K562 (cell line): ENCODE measurements around the gene ATP5PD. TPM values are rescaled to one million over a fixed set of nuclear protein-coding genes. Genes with fewer than 3 reads are reported as not detected.

ENCODE experiments used
- ATAC-seq: fragments of 200-7000 bp; cut with Tn5 transposase; 3 replicates; pipeline ENCODE4 v1.9.1; 2020; ENCODE audit warnings: moderate library complexity
- BruUV-seq: library from RNA; stranded (reverse); fragments of 400-500 nt; replicated peaks from 2 replicates; lab custom pipeline; 2021; lab: Mats Ljungman, UMichigan
- CTCF ChIA-PET: fragments of 300-600 bp; formaldehyde crosslinking; extraction: SDS; loops from one replicate; lab custom pipeline; 2021; ENCODE audit warnings: low intra/inter-chr PET ratio; lab: Yijun Ruan, JAX
- POLR2A ChIA-PET: fragments of 300-600, 350-650 bp; sonication (Branson Sonifier 250); formaldehyde crosslinking; extraction: SDS; loops from one replicate; lab custom pipeline; 2021; ENCODE audit warnings: antibody characterized with exemption, inconsistent platforms; lab: Yijun Ruan, JAX
- DNase-seq, 4 experiments: peaks; one replicate each; pipeline versions ENCODE4 v3.0.0 to v3.0.0-alpha.2; 2011 to 2018; ENCODE audit warnings: low spot score in 3 of 4, mixed read lengths in 3 of 4; ENCODE audit errors: extremely low read depth in 1 of 4
- FAIRE-seq: peaks from 2 replicates; lab custom pipeline; 2011; peaks lifted over from hg19 to GRCh38; lab: Jason Lieb, UNC
- H2AFZ ChIP-seq: 2 replicates; pipeline ENCODE4 v1.6.0; 2011; ENCODE audit warnings: low read depth, low read length, control low read depth, inconsistent platforms
- H3K27ac ChIP-seq: fragments of 200-600 bp; 3 replicates; pipeline ENCODE4 v1.8.0; 2011; ENCODE audit warnings: low read depth, mild to moderate bottlenecking, control low read depth, inconsistent platforms, low read length, moderate library complexity, mixed read lengths; ENCODE audit errors: extremely low read depth
- H3K27me3 ChIP-seq, 2 experiments: fragments of 300-600 bp in 1 of 2; 2 replicates in 1 of 2; 3 replicates in 1 of 2; pipeline versions ENCODE4 v1.6.0 to v1.8.0; 2011; ENCODE audit warnings: inconsistent platforms in 2 of 2, low read length in 2 of 2, mild to moderate bottlenecking in 1 of 2, mixed read lengths in 1 of 2, moderate library complexity in 1 of 2; ENCODE audit not compliant: control insufficient read depth in 2 of 2, insufficient read depth in 2 of 2
- H3K36me3 ChIP-seq: fragments of 300-600 bp; 3 replicates; pipeline ENCODE4 v1.8.0; 2011; ENCODE audit warnings: mild to moderate bottlenecking, low read length, inconsistent platforms; ENCODE audit not compliant: control insufficient read depth, insufficient read depth
- H3K4me1 ChIP-seq, 2 experiments: fragments of 200-600 bp in 1 of 2; replicated peaks in 1 of 2; 2 replicates in 1 of 2; 3 replicates in 1 of 2; pipeline versions ENCODE4 v1.5.1 to v1.8.0; 2011; ENCODE audit warnings: inconsistent platforms in 2 of 2, low read length in 2 of 2, mild to moderate bottlenecking in 1 of 2, mixed read lengths in 1 of 2, moderate library complexity in 1 of 2; ENCODE audit not compliant: control insufficient read depth in 2 of 2, insufficient read depth in 2 of 2
- H3K4me2 ChIP-seq: 2 replicates; pipeline ENCODE4 v1.6.1; 2011; ENCODE audit warnings: low read length, control low read depth, inconsistent platforms, mixed read lengths; ENCODE audit not compliant: insufficient read depth
- H3K4me3 ChIP-seq: fragments of 200-600 bp; sonication (generic), shearing (Covaris generic); 2 replicates; pipeline ENCODE4 v1.5.1; 2016; ENCODE audit warnings: control low read depth, inconsistent platforms
- H3K79me2 ChIP-seq: fragments of 200-600 bp; 3 replicates; pipeline ENCODE4 v1.8.0; 2011; ENCODE audit warnings: low read length, inconsistent platforms; ENCODE audit not compliant: control insufficient read depth, insufficient read depth
- H3K9ac ChIP-seq, 2 experiments: 2 replicates each; pipeline versions ENCODE4 v1.6.0 to v1.6.1; 2011; ENCODE audit warnings: low read depth in 2 of 2, low read length in 2 of 2, control low read depth in 1 of 2, inconsistent platforms in 1 of 2, mild to moderate bottlenecking in 1 of 2, mixed read lengths in 1 of 2; ENCODE audit not compliant: insufficient read depth in 1 of 2
- H3K9me1 ChIP-seq: one replicate; pipeline ENCODE4 v1.6.0; 2011; ENCODE audit warnings: inconsistent platforms, mild to moderate bottlenecking, low read length, moderate library complexity; ENCODE audit not compliant: control insufficient read depth, insufficient read depth
- H3K9me3 ChIP-seq: replicated peaks from 2 replicates; pipeline ENCODE4 v1.5.1; 2011; ENCODE audit warnings: low read depth, low read length, inconsistent platforms; ENCODE audit not compliant: control insufficient read depth, insufficient read depth
- H4K20me1 ChIP-seq: replicated peaks from 2 replicates; pipeline ENCODE4 v1.6.1; 2011; ENCODE audit warnings: low read length, inconsistent platforms, mixed read lengths; ENCODE audit not compliant: control insufficient read depth, insufficient read depth
- CBFA2T3 ChIP-seq: fragments of 450-650 bp; IDR thresholded peaks from 2 replicates; pipeline ENCODE4 v1.6.1; 2017
- CEBPB ChIP-seq: fragments of 450-650 bp; IDR thresholded peaks from 2 replicates; pipeline ENCODE4 v1.6.1; 2016; ENCODE audit warnings: missing genetic modification characterization, missing compliant biosample characterization
- CEBPG ChIP-seq, 3 experiments: fragments of 200-800 bp in 1 of 3; sonication (Bioruptor generic) in 1 of 3; sonication (generic) in 1 of 3; formaldehyde crosslinking in 1 of 3; IDR thresholded peaks in 2 of 3; conservative IDR thresholded peaks in 1 of 3; 2 replicates each; pipeline versions ENCODE4 v1.6.1 to v1.8.0; 2016 to 2022; ENCODE audit warnings: missing compliant biosample characterization in 2 of 3, missing genetic modification characterization in 2 of 3, mild to moderate bottlenecking in 1 of 3, missing genetic modification reagents in 1 of 3
- NR2C2 ChIP-seq, 2 experiments: fragments of 200-800 bp in 1 of 2; sonication (Bioruptor generic) in 1 of 2; sonication (generic) in 1 of 2; formaldehyde crosslinking in 1 of 2; IDR thresholded peaks; 2 replicates each; pipeline versions ENCODE4 v1.6.1 to v1.8.0; 2016 to 2022; ENCODE audit warnings: mild to moderate bottlenecking in 1 of 2, missing compliant biosample characterization in 1 of 2, missing genetic modification characterization in 1 of 2, missing genetic modification reagents in 1 of 2
- POLR3G ChIP-seq: IDR thresholded peaks from 2 replicates; pipeline ENCODE4 v1.6.1; 2011; ENCODE audit not compliant: insufficient read length, insufficient replicate concordance; ENCODE audit errors: extremely low read depth
- USF1 ChIP-seq: sonication (generic); formaldehyde crosslinking; IDR thresholded peaks from 2 replicates; pipeline ENCODE4 v1.9.0; 2022; ENCODE audit warnings: mild to moderate bottlenecking, missing genetic modification reagents
- ZNF197 ChIP-seq: fragments of 200-800 bp; sonication (Bioruptor generic); IDR thresholded peaks from 2 replicates; pipeline ENCODE4 v1.6.1; 2016; ENCODE audit warnings: low read depth, missing genetic modification characterization, missing compliant biosample characterization
- ZNF41 ChIP-seq: fragments of 250-450 bp; sonication (Bioruptor Pico); conservative IDR thresholded peaks from 2 replicates; pipeline ENCODE4 v1.4.0; 2020; ENCODE audit warnings: mild to moderate bottlenecking
- WGBS: fragments of 100-300 bp; shearing (Covaris generic); methylation state at CpG from one replicate; pipeline ENCODE4 v1.1.6; 2016; ENCODE audit warnings: low coverage, mixed read lengths; ENCODE audit not compliant: insufficient coverage; ENCODE audit errors: missing lambda C conversion rate; 5-methylcytosine and 5-hydroxymethylcytosine counted together
- in situ Hi-C: fragments of 300-500 bp; cut with MboI; formaldehyde crosslinking; loops from 4 replicates; pipeline ENCODE4 v1.15.0; 2018; ENCODE audit warnings: inconsistent platforms, mixed read lengths
- intact Hi-C: fragments of 100-400 bp; cut with micrococcal nuclease; formaldehyde crosslinking; loops from 2 replicates; pipeline ENCODE4 v1.14.2; 2022
- polyA plus RNA-seq, 8 experiments: library from polyadenylated mRNA; depleted of rRNA in 4 of 8; stranded (reverse) in 5 of 8; unstranded in 3 of 8; fragments of >200 nt; fragmentation: Nextera tagmentation in 2 of 8; fragmentation: Illumina TruSeq in 1 of 8; extraction: Ambion mirVana in 2 of 8; extraction: Trizol in 1 of 8; gene quantifications; 2 replicates each; pipeline versions ENCODE4 v1.2.1 to v1.2.3, GENCODE V29; 2011 to 2014; ENCODE audit warnings: inconsistent platforms in 1 of 8, missing spikeins in 1 of 8
- total RNA-seq, 7 experiments: library from RNA; depleted of rRNA in 6 of 7; stranded (reverse); fragments of >200 nt in 6 of 7; fragmentation: Illumina TruSeq in 2 of 7; extraction: Trizol in 2 of 7; gene quantifications; 2 replicates each; pipeline versions ENCODE4 v1.2.1 to v1.2.3, GENCODE V29; 2011 to 2021; ENCODE audit warnings: low replicate concordance in 1 of 7
- TF ChIP-seq, protein P1 (sequence below), 2 experiments: fragments of 150-350 bp in 1 of 2; IDR thresholded peaks; 2 replicates each; pipeline ENCODE4 v1.6.1; 2012 to 2016; ENCODE audit warnings: low read depth in 2 of 2, low read length in 2 of 2, mild to moderate bottlenecking in 1 of 2, moderate library complexity in 1 of 2

ATP5PD gene
- total and polyA plus RNA-seq, 9 of the 15 experiments (the other 6 are each of a cell fraction or from before 2014, with no cell fraction given): 271 to 828 (median 432) TPM

- Histone ChIP-seq H3K9me1 (no peaks in the 10 kb centered on the region), H3K9me3 (no peaks in the 10 kb centered on the region), H3K36me3 (peaks cover 35% of the 10 kb centered on the region), H3K4me3 (peak overlapping the region; percentile 100), H3K27me3 (no peaks in the 10 kb centered on the region), H3K9ac (peak overlapping the region; percentile 40 to 88; a peak in 3 of 4 replicates), H3K4me2 (peak overlapping the region; percentile 96), H3K4me1 (peaks cover 11 to 15% of the 10 kb centered on the region in 2 experiments), H4K20me1 (no peaks in the 10 kb centered on the region; the same call in 1 of the 2 replicates), H3K79me2 (peaks cover 48% of the 10 kb centered on the region), H2AFZ (no peak overlapping the region), H3K27ac (no peak overlapping the region)
- ChIA-PET CTCF (interaction anchor here (1.1 kb wide), 1 partner anchor 82 kb away, joined by 3 read pairs; no protein-coding TSS in a partner anchor), POLR2A (interaction anchor here (0.5 to 3.1 kb wide), 16 partner anchors 8 to 684 kb away, joined by 3 to 23 read pairs (median 4); partner anchors contain the start of gene MRPL58)
- no peak for FAIRE-seq
- no peak for ATAC-seq
- intact Hi-C loops: no loop called here
- no peak for TF ChIP-seq USF1 (CRISPR knock-in tag)
- TF ChIP-seq CEBPG (CRISPR knock-in tag; IDR thresholded peaks at IDR 0.05): no peak
- 0 out of 4 replicates have a peak, but pooled peaks of 1 of the 2 experiments have one; percentile 6 for TF ChIP-seq CEBPG (tag; conservative IDR thresholded peaks at IDR 0.05 in 1 of 2, IDR thresholded peaks at IDR 0.05 in 1 of 2)
- TF ChIP-seq, protein P1, sequence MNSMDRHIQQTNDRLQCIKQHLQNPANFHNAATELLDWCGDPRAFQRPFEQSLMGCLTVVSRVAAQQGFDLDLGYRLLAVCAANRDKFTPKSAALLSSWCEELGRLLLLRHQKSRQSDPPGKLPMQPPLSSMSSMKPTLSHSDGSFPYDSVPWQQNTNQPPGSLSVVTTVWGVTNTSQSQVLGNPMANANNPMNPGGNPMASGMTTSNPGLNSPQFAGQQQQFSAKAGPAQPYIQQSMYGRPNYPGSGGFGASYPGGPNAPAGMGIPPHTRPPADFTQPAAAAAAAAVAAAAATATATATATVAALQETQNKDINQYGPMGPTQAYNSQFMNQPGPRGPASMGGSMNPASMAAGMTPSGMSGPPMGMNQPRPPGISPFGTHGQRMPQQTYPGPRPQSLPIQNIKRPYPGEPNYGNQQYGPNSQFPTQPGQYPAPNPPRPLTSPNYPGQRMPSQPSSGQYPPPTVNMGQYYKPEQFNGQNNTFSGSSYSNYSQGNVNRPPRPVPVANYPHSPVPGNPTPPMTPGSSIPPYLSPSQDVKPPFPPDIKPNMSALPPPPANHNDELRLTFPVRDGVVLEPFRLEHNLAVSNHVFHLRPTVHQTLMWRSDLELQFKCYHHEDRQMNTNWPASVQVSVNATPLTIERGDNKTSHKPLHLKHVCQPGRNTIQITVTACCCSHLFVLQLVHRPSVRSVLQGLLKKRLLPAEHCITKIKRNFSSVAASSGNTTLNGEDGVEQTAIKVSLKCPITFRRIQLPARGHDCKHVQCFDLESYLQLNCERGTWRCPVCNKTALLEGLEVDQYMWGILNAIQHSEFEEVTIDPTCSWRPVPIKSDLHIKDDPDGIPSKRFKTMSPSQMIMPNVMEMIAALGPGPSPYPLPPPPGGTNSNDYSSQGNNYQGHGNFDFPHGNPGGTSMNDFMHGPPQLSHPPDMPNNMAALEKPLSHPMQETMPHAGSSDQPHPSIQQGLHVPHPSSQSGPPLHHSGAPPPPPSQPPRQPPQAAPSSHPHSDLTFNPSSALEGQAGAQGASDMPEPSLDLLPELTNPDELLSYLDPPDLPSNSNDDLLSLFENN (IDR thresholded peaks at IDR 0.05; ENCODE audit: low read depth in 2 of 2, low read length in 2 of 2): no peak
- no peak for TF ChIP-seq POLR3G
- TF ChIP-seq CBFA2T3: no peak
- TF ChIP-seq CEBPB (tag): peak; percentile 31; the same call in 1 of the 2 replicates
- no peak for TF ChIP-seq ZNF197 (CRISPR knock-in tag)
- no peak for TF ChIP-seq NR2C2 (CRISPR knock-in tag; IDR thresholded peaks at IDR 0.05)
- TF ChIP-seq NR2C2 (tag; IDR thresholded peaks at IDR 0.05): no peak
- TF ChIP-seq ZNF41 (CRISPR knock-in tag): no peak
- no peak for DNase-seq
- in situ Hi-C loops: no loop called here
- TSS peak; percentile 53 for BruUV-seq
- WGBS: 23% methylated on average over 5 of the region's 5 CpGs
These were observed 1.6 kb upstream of the ATP5PD start for GRCh38 chr17:75048249-75048878.
